GM19099 (cell line): ENCODE results near the gene HSDL1.

ENCODE experiments used
- POLR2A ChIP-seq: IDR thresholded peaks from 3 replicates; pipeline ENCODE4 v1.6.1; 2011; ENCODE audit warnings: low read depth; ENCODE audit not compliant: insufficient read length; ENCODE audit errors: extremely low read depth

HSDL1 gene

DNA sequence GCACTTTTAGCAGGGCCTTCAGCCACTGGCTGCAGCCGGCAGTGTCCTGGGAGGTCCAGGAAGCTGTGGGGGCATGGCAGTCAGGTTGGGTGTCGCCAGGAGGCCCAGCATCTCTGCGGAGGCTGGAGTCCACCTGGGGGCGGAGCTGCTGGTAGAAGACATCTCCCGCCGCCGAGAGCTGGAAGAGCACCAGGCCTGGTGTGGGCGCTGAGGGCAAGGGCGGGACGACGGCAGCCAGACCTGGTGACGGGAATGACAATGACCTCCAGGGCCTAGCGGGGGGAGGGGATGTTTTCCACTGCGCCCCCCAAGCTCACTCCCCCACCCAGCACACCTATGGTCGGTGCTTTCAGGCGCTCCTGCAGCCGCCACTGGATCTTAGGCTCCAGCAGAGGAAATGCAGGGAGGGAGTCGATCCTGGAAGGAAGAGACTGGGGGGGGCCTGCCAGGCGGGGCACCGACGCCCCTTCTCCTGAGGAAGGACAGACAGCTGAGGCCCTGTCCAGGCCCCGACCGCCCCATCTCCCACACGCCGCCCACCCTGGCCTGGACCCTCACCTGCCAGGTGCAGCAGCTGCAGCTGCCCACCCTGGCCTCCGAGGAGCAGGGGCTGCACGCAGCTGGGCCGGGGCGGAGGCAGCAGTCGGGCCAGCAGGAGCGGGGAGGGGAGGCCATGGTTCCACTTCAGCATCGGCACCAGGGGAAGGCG lies 34.8 kb upstream of the HSDL1 start:
- TF ChIP-seq POLR2A = no peak

DNA sequence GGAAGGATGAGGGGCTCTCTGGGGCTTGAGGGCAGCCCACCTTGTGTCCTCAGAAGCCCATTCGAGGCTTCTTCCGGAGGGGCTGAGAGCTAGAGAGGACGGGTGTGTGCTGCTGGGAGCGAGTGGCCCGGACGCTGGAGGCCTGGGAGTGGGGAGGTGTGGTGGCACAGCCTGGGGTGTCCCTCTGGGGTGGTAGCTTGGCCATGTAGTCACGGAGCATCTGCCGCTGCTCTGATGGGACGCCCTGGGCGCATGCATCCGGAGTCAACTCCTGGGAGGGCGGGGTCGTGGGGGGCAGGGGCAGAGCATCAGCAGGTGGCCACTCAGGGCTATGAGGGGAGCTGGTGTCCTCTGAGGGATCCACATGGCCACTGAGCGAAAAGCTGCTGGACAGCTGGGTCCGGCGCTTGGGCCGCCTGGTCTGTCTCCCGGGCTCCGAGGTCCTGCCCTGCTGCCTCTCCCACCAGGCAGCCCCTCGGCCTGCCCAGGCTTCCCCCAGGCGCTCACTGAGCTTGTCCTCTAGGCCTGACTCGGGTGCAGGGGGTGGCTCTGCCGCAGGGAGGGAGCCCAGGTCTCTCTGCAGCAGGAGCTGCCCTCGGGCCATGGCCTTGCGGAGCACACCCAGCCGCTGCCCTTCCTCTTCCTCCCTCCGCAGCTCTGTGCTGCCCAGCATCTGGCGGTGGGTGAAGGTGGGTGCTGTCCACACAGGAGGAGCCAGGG lies 34.1 kb upstream of the HSDL1 start:
- TF ChIP-seq POLR2A = no peak

DNA sequence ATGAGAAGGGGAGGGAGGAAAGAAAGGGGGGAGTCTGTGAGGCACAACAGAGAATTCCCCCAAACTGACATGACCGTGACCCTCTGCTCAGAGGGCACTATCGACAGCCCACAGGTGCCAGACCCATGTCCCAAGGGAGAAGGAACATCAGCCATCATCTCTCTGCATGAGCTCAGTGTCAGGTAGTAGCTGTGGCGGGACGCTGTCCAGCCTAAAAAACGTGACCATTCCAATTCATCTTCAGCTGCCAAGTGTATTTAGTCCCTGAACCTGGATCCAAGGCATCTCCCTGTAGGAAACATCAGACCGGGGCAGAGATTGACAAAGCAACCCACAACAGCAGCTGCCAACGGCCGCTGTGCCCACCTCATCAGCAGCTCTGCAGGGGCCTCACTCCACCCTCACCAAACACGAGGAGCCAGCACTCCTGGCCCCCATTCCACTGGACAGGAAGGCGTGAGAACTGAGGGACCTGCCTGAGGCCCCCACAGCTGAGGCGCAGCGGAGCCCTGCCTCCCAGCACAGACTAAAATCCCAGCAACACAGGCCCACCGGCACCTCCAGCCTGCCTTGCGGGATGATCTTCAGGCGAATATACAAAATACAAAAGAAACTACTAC lies 33.3 kb upstream of the HSDL1 start:
- TF ChIP-seq POLR2A = no peak

DNA sequence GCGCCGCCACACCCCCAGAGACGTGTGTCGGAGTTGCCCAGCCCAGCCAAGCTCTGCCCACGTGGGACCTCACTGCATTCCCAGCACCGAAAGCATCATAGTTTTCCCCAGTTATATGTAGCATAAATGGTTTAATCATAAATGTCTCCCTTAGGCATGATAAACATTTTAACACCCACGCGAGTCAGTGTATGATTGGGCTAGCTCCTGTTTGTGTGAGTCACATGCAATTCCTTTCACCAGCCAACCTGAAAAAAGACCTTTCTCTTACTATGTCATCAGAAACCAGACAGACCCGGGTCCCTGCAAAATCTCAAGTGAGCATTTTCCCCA lies 32.7 kb upstream of the HSDL1 start:
- TF ChIP-seq POLR2A = no peak

DNA sequence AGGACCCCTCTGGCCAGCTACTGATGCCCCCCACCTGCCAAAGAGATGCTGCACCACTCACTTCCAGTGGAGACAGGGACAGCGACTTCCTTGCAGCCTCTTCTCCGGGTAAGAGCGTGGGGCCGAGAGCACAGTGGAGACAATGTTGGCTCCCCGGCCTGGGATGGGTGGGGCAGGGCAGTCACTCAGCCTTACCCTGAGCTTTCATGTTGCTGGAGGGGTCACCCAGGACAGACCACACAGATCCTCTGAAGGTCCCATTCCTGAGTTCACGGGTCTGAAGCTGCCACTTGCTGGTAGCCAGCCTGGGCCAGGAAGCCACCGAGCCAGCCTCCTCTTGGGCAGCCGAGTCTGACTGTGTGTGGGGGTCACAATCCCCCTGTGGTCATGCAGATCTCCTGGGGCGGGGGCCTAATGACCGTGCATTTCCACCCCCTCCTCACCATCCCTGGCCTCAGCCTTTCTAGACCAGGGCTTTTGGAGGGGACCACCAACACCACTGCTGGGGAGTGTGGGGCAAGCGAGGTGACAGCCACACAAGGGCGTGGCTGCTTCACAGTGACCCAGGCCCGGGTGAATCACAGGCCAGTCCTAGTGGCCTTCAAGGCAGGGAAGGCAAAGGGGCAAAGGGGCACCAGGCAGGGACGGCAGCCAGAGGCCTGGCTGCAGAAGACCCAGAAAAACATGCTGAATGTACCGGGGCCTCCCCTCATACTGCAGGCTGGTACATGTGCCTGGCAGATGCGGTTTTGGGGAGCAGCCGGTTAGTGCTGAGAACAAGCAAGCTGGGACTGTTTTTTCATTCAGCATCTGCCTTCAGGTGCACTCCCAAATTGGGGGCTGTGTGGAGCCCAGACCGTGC lies 31.4 kb upstream of the HSDL1 start:
- no peak for TF ChIP-seq POLR2A

DNA sequence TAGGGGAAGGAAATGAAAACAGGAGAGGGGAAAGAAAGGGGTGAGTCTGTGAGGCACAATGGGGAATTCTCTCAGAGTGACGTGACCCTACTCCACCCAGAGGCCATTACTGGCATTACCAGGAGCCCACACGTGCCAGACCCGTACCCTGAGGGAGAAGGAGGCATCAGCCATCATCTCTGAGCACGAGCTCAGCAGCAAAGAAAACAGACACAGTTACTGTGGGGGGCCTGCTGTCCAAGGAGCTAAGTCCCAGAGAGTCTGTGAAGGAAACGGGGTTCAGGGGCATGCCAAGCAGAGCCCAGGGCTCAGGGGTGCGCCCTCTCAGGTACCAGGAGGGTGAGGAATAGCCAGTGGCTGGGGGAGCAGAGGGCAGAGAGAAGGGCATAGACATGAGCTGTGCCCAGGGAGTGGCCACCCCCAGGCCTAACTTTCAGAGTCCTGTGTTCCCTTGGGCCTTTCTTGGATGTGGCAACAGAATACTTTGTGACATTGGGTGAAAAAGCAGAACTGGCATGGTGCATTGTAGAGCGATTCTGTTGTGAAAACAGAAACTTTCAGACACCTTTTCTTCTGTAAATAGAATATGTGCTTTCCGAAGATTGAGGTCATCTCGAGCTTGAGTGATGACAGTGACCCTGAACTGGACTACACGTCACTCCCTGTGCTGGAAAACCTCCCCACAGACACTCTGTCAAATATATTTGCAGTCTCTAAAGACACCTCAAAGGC lies 30.5 kb upstream of the HSDL1 start:
- TF ChIP-seq POLR2A = no peak

DNA sequence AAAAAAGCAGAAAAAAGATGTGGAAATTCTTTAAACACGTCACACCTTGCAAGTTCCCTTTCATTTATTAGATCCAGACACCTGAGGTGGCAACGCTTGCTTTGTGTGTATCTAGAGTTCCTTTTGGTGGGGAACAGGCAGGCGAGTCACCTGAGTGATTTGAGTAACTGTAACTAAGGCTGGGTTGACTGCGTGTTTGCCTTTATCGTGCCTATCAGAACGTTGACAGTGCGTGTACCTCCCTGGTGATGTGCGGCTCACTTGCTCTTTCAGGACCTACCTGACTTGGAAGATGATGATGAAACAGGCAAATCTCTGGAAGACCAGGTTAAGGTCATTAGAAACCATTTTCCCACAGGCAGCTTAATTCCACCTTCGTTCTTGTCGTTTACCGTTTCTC lies 29.4 kb upstream of the HSDL1 start:
- no peak for TF ChIP-seq POLR2A

DNA sequence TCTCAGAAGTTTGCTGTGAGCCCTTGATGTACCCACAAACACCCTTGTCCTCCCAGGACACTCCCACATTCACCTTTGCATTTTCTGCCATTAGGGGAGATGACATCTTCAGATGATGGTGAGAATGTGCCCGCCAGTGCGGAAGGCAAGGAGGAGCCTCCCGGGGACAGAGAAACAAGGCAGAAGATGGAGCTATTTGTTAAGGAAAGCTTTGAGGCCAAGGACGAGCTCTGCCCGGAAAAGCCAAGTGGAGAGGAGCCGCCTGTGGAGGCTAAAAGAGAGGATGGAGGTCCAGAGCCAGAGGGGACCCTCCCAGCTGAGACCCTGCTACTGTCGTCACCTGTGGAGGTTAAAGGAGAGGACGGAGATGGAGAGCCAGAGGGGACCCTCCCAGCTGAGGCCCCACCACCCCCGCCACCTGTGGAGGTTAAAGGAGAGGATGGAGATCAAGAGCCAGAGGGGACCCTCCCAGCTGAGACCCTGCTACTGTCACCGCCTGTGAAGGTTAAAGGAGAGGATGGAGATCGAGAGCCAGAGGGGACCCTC lies 24.9 kb upstream of the HSDL1 start:
- no peak for TF ChIP-seq POLR2A

DNA sequence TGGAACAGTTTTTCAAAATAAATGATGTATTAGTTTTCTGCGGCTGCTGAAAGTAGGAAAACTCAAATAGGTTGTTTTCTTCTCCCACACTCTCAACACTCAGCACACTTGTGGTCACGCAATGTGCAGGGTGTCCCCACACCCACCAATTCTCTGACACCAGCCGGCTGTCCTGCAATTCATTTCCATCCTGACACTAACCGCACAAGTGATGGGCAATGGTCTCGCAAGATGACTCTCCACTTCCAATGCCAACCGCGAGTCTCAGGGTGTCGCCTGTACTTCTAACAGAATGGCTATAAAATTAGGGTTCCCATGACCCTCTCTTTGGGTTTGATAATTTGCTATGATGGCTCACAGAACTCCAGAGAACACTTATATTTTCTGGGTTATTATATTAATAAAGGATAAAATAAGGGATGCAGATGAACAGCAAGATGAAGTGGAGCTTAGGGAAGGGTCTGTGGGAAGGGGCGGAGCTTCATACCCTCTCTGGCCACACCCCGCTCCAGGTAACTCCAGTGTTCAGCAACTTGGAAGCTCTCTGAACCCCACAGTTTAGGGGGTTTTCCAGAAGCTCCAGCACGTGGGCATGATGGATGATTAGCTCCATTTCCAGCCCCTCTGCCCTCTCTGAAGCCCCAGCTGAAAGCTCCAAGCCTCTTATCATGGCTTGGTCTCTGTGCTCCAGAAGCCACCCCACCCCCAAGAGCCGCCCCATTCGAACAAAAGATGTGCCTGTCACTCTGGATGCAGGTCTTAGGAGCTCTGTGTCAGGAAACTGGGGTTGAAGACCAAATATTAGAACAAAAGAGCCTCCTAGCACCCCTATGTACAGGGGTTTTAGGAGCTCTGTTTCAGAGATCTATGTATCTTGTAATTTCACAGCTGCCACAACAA lies 22.1 kb upstream of the HSDL1 start:
- TF ChIP-seq POLR2A = no peak

DNA sequence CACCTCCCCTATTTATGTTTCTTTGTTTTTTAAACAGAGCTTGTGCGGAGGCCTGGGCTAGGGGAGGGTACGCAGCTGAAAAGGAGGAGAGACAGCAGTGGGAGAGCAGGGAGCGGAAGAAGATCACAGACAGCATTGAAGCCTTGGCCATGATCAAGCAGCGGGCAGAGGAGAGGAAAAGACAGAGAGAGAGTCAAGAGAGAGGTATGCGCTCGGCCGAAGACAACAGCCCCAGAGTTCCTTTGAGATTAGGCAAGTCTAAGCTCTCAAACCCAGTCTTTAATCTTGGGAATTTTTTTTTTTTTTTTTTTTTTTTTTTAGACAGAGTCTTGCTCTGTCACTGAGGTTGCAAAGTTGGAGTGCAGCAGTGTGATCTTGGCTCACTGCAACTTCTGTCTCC lies 20.8 kb upstream of the HSDL1 start:
- no peak for TF ChIP-seq POLR2A

DNA sequence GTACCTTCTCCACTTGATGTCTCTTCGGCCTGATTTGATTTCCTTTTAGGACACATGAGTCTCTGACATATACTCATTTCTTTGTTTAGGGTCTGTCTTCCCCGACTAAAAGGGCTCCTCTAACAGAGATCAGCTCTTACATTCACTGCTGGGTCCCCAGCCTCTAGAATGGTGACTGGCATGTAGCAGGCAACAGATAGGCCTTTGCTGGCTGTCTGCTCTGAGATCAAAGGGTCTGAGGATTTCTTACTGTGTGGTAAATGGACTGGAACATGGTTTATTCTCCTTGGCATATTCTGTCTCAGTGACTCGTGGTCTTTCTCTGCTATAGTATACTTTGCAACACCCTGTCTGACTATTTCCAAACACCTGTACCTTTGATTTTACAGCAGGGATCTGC lies 16.8 kb upstream of the HSDL1 start:
- TF ChIP-seq POLR2A = no peak

DNA sequence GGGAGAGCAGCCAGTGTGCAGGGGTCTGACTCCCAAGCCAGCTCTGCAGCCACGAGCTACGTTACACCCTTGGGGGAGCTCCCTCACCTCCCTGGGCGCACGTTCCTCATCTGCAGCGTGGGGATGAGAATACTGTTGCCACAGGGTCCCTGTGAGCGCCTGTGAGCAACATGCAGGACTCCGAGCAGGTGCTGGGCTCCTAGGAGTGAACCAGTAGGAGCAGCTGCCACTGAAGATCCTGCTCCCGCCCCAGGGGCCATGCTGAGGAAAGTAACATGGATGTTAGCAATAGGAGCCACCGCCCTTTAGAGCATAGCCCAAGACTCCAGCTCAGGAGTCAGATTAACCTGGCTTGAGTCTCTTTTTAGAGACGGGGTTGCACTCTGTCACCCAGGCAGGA lies 16.1 kb upstream of the HSDL1 start:
- no peak for TF ChIP-seq POLR2A

DNA sequence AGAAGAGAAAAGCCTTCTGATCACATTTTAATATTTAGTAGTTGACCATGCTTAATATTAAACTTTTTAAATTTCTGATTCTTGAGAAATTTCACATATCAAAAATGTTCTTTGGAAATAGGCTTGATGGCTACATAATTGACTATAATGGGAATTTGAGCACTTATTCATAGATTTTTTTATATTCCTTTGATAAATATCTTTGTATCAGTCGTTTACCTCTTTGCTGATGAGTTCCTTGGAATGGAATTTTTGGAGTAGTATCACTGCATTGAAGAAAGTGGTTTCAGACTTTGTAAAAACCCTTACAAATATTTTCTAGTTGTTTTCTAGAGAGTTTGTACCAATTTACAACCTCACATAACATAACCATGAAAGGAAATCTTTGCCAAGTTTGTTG lies 14.8 kb upstream of the HSDL1 start:
- no peak for TF ChIP-seq POLR2A
